Measurements from ENCODE around the gene UBR3.

DNA sequence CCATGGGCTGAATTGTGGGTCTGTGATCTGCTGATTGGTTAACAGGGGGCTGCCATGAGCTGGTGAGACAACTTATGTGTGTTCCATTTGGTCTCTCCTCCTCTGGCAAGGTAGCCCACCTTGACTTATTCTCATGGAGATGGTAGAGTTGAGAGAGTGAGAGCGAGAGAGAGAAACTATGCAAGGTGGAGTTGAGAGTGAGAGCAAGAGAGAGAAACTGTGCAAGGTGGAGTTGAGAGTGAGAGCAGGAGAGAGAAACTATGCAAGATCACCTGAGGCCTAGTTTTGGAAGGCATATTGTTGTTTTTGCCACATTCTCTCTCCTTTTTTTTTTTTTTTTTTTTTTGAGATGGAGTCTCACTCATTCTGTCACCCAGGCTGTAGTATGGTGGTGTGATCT is 155.7 kb downstream of the UBR3 start:
- TF ChIP-seq POLR2AphosphoS5 (IDR thresholded peaks at IDR 0.05; ENCODE audit: low read depth, low read length) (no peak), TAF1 (IDR thresholded peaks at IDR 0.05; ENCODE audit: borderline replicate concordance, insufficient read depth, low read length) (no peak), SIN3A (IDR thresholded peaks at IDR 0.05; ENCODE audit: borderline replicate concordance, insufficient read depth, low read length) (no peak)
- TF ChIP-seq, protein P1, sequence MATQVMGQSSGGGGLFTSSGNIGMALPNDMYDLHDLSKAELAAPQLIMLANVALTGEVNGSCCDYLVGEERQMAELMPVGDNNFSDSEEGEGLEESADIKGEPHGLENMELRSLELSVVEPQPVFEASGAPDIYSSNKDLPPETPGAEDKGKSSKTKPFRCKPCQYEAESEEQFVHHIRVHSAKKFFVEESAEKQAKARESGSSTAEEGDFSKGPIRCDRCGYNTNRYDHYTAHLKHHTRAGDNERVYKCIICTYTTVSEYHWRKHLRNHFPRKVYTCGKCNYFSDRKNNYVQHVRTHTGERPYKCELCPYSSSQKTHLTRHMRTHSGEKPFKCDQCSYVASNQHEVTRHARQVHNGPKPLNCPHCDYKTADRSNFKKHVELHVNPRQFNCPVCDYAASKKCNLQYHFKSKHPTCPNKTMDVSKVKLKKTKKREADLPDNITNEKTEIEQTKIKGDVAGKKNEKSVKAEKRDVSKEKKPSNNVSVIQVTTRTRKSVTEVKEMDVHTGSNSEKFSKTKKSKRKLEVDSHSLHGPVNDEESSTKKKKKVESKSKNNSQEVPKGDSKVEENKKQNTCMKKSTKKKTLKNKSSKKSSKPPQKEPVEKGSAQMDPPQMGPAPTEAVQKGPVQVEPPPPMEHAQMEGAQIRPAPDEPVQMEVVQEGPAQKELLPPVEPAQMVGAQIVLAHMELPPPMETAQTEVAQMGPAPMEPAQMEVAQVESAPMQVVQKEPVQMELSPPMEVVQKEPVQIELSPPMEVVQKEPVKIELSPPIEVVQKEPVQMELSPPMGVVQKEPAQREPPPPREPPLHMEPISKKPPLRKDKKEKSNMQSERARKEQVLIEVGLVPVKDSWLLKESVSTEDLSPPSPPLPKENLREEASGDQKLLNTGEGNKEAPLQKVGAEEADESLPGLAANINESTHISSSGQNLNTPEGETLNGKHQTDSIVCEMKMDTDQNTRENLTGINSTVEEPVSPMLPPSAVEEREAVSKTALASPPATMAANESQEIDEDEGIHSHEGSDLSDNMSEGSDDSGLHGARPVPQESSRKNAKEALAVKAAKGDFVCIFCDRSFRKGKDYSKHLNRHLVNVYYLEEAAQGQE (IDR thresholded peaks at IDR 0.05; ENCODE audit: insufficient read depth in 1 of 2, low read depth in 2 of 2, low read length in 2 of 2), result no peak

Measured in PFSK-1 (cell line).